GM21447 (cell line): ENCODE results near the gene PCDHB11.
"Not testable (repeated sequence)": the region's sequence is repeated elsewhere in the genome, so short reads cannot be mapped to it uniquely, and the experiment has no call there.

Experiments
- ATAC-seq: cut with Tn5 transposase; IDR thresholded peaks from one replicate; pipeline ENCODE4 v1.9.1; 2021; ENCODE audit not compliant: unreplicated experiment

PCDHB11 gene

GRCh38 chr5:141186897-141187512 is 12.4 kb upstream of the PCDHB11 start, which contains the start of gene PCDHB9:
Gene PCDHB9 (plus strand): TSS chr5:141187161. CDS start chr5:141187319, 158 bp downstream.
- no peak for ATAC-seq

DNA sequence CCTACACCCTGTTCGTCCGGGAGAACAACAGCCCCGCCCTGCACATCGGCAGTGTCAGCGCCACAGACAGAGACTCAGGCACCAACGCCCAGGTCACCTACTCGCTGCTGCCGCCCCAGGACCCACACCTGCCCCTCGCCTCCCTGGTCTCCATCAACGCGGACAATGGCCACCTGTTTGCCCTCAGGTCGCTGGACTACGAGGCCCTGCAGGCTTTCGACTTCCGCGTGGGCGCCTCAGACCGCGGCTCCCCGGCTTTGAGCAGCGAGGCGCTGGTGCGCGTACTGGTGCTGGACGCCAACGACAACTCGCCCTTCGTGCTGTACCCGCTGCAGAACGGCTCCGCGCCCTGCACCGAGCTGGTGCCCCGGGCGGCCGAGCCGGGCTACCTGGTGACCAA is 10.7 kb upstream of the PCDHB11 start:
- not testable (repeated sequence) for ATAC-seq

DNA sequence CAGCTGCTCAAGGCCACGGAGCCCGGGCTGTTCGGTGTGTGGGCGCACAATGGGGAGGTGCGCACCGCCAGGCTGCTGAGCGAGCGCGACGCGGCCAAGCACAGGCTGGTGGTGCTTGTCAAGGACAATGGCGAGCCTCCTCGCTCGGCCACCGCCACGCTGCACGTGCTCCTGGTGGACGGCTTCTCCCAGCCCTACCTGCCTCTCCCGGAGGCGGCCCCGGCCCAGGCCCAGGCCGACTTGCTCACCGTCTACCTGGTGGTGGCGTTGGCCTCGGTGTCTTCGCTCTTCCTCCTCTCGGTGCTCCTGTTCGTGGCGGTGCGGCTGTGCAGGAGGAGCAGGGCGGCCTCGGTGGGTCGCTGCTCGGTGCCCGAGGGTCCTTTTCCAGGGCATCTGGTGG is 10.3 kb upstream of the PCDHB11 start:
- not testable (repeated sequence) for ATAC-seq

GRCh38 chr5:141192110-141192725 is 7.2 kb upstream of the PCDHB11 start, which contains the start of gene PCDHB10:
Gene PCDHB10 (plus strand): TSS chr5:141192353. CDS start chr5:141192553, 200 bp downstream.
- ATAC-seq, result no peak

DNA sequence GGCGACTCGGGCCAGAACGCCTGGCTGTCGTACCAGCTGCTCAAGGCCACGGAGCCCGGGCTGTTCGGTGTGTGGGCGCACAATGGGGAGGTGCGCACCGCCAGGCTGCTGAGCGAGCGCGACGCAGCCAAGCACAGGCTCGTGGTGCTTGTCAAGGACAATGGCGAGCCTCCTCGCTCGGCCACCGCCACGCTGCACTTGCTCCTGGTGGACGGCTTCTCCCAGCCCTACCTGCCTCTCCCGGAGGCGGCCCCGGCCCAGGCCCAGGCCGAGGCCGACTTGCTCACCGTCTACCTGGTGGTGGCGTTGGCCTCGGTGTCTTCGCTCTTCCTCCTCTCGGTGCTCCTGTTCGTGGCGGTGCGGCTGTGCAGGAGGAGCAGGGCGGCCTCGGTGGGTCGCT is 5.1 kb upstream of the PCDHB11 start:
- ATAC-seq, result not testable (repeated sequence)

GRCh38 chr5:141196363-141196762 is 3.1 kb upstream of the PCDHB11 start:
- no peak for ATAC-seq

DNA sequence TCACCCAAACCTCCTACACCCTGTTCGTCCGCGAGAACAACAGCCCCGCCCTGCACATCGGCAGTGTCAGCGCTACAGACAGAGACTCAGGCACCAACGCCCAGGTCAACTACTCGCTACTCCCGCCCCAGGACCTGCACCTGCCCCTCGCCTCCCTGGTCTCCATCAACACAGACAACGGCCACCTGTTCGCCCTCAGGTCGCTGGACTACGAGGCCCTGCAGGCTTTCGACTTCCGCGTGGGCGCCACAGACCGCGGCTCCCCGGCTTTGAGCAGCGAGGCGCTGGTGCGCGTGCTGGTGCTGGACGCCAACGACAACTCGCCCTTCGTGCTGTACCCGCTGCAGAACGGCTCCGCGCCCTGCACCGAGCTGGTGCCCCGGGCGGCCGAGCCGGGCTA is 1.7 kb downstream of the PCDHB11 start:
- ATAC-seq, result not testable (repeated sequence)

DNA sequence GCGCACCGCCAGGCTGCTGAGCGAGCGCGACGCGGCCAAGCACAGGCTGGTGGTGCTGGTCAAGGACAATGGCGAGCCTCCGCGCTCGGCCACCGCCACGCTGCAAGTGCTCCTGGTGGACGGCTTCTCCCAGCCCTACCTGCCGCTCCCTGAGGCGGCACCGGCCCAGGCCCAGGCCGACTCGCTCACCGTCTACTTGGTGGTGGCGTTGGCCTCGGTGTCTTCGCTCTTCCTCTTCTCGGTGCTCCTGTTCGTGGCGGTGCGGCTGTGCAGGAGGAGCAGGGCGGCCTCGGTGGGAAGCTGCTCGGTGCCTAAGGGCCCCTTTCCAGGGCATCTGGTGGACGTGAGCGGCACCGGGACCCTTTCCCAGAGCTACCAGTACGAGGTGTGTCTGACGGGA is 2.2 kb downstream of the PCDHB11 start:
- ATAC-seq, result not testable (repeated sequence)

DNA sequence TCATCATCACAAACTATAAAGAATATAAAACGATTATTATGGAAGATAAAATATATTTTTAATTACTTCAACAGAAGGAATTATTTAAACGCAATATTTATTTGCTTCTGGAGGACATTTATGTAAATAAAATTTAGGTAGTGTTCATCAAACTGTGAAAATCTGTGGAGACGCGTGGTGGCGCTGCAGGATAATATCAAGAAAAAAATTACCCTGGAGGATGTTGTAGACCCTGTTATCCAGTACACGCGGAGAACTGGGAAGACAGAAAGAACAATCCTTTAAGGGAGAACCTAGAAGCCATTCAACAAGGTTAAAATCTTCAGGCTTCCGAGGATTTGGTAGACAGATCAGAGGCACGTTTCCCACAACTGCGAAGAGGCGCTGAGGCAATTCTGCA is 9.1 kb downstream of the PCDHB11 start, which contains the start of gene PCDHB12:
PCDHB12 (plus strand) TSS at position 242 of the 400 bp plus-strand sequence. CDS start 189 bp downstream, outside the sequence.
- ATAC-seq, result no peak

DNA sequence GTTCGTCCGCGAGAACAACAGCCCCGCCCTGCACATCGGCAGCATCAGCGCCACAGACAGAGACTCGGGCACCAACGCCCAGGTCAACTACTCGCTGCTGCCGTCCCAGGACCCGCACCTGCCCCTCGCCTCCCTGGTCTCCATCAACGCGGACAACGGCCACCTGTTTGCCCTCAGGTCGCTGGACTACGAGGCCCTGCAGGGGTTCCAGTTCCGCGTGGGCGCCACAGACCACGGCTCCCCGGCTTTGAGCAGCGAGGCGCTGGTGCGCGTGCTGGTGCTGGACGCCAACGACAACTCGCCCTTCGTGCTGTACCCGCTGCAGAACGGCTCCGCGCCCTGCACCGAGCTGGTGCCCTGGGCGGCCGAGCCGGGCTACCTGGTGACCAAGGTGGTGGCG is 10.9 kb downstream of the PCDHB11 start:
- not testable (repeated sequence) for ATAC-seq

DNA sequence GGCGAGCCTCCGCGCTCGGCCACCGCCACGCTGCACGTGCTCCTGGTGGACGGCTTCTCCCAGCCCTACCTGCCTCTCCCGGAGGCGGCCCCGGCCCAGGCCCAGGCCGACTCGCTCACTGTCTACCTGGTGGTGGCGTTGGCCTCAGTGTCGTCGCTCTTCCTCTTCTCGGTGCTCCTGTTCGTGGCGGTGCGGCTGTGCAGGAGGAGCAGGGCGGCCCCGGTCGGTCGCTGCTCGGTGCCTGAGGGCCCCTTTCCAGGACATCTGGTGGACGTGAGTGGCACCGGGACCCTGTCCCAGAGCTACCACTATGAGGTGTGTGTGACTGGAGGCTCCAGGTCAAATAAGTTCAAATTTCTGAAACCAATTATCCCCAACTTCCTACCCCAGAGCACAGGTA is 11.4 kb downstream of the PCDHB11 start:
- ATAC-seq, result not testable (repeated sequence)

GRCh38 chr5:141213656-141214339 is 14.4 kb downstream of the PCDHB11 start, which contains the start of gene PCDHB13:
Gene PCDHB13 (plus strand): TSS chr5:141213919. CDS start chr5:141214124, 205 bp downstream.
- ATAC-seq, result not testable (repeated sequence)

DNA sequence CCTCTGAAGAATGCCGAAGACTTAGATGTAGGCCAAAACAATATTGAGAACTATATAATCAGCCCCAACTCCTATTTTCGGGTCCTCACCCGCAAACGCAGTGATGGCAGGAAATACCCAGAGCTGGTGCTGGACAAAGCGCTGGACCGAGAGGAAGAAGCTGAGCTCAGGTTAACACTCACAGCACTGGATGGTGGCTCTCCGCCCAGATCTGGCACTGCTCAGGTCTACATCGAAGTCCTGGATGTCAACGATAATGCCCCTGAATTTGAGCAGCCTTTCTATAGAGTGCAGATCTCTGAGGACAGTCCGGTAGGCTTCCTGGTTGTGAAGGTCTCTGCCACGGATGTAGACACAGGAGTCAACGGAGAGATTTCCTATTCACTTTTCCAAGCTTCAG is 15.2 kb downstream of the PCDHB11 start:
- not testable (repeated sequence) for ATAC-seq

DNA sequence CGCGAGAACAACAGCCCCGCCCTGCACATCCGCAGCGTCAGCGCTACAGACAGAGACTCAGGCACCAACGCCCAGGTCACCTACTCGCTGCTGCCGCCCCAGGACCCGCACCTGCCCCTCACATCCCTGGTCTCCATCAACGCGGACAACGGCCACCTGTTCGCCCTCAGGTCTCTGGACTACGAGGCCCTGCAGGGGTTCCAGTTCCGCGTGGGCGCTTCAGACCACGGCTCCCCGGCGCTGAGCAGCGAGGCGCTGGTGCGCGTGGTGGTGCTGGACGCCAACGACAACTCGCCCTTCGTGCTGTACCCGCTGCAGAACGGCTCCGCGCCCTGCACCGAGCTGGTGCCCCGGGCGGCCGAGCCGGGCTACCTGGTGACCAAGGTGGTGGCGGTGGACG is 16.1 kb downstream of the PCDHB11 start:
- not testable (repeated sequence) for ATAC-seq

DNA sequence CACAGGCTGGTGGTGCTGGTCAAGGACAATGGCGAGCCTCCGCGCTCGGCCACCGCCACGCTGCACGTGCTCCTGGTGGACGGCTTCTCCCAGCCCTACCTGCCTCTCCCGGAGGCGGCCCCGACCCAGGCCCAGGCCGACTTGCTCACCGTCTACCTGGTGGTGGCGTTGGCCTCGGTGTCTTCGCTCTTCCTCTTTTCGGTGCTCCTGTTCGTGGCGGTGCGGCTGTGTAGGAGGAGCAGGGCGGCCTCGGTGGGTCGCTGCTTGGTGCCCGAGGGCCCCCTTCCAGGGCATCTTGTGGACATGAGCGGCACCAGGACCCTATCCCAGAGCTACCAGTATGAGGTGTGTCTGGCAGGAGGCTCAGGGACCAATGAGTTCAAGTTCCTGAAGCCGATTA is 16.6 kb downstream of the PCDHB11 start:
- not testable (repeated sequence) for ATAC-seq

GRCh38 chr5:141223112-141223783 is 23.8 kb downstream of the PCDHB11 start, which contains the start of gene PCDHB14:
Gene PCDHB14 (plus strand): TSS chr5:141223343. CDS start chr5:141223506, 163 bp downstream.
- no peak for ATAC-seq

GRCh38 chr5:141224844-141225243 is 25.4 kb downstream of the PCDHB11 start:
- not testable (repeated sequence) for ATAC-seq

- not testable (repeated sequence) for ATAC-seq
Measured at GRCh38 chr5:141225421-141225820, 26.0 kb downstream of the PCDHB11 start.

GRCh38 chr5:141234109-141234667 is 34.8 kb downstream of the PCDHB11 start:
- no peak for ATAC-seq

DNA sequence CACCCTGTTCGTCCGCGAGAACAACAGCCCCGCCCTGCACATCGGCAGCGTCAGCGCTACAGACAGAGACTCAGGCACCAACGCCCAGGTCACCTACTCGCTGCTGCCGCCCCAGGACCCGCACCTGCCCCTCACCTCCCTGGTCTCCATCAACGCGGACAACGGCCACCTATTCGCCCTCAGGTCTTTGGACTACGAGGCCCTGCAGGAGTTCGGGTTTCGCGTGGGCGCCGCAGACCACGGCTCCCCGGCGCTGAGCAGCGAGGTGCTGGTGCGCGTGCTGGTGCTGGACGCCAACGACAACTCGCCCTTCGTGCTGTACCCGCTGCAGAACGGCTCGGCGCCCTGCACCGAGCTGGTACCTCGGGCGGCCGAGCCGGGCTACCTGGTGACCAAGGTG is 36.5 kb downstream of the PCDHB11 start:
- not testable (repeated sequence) for ATAC-seq
